ENCODE results near the gene BAZ2B.

- TF ChIP-seq CTCF (conservative IDR thresholded peaks at IDR 0.05; ENCODE audit: low read length) (no peak), EZH2phosphoT487 (IDR thresholded peaks at IDR 0.05; ENCODE audit: borderline replicate concordance, low read depth, low read length) (no peak)
Measured at GRCh38 chr2:159614534-159615366, 1.6 kb downstream of the BAZ2B start.
